GM21528 (cell line): ENCODE measurements around the gene PRDX6.
"Not testable (repeated sequence)": the region's sequence is repeated elsewhere in the genome, so short reads cannot be mapped to it uniquely, and the experiment has no call there.

Experiments
- ATAC-seq: cut with Tn5 transposase; IDR thresholded peaks from one replicate; pipeline ENCODE4 v1.9.1; 2021; ENCODE audit warnings: mild to moderate bottlenecking, moderate library complexity; ENCODE audit not compliant: unreplicated experiment, low FRiP score

Gene PRDX6

GRCh38 chr1:173477286-173478093 is at the start of gene PRDX6:
TSS of gene PRDX6 (plus strand) at chr1:173477335. CDS start at chr1:173477398, 63 bp downstream.
- ATAC-seq: peak; percentile 57

- peak; percentile 76 for ATAC-seq
Measured at GRCh38 chr1:173429471-173430402, 47.4 kb upstream of the PRDX6 start.

GRCh38 chr1:173430677-173431303 is 46.3 kb upstream of the PRDX6 start:
- no peak for ATAC-seq

GRCh38 chr1:173431304-173432045 is 45.7 kb upstream of the PRDX6 start:
- peak; percentile 64 for ATAC-seq

- ATAC-seq: no peak
Measured at GRCh38 chr1:173432331-173432730, 44.8 kb upstream of the PRDX6 start.

GRCh38 chr1:173433751-173434326 is 43.3 kb upstream of the PRDX6 start:
- no peak for ATAC-seq

GRCh38 chr1:173436841-173437428 is 40.2 kb upstream of the PRDX6 start:
- no peak for ATAC-seq

- no peak for ATAC-seq
Measured at GRCh38 chr1:173438675-173439074, 38.5 kb upstream of the PRDX6 start.

- no peak for ATAC-seq
Measured at GRCh38 chr1:173440430-173440829, 36.7 kb upstream of the PRDX6 start.

GRCh38 chr1:173444757-173445156 is 32.4 kb upstream of the PRDX6 start:
- peak; percentile 63 for ATAC-seq

GRCh38 chr1:173445164-173445563 is 32.0 kb upstream of the PRDX6 start:
- no peak for ATAC-seq

- ATAC-seq: no peak
Measured at GRCh38 chr1:173445656-173446055, 31.5 kb upstream of the PRDX6 start.

- peak; percentile 61 for ATAC-seq
Measured at GRCh38 chr1:173447224-173447623, 29.9 kb upstream of the PRDX6 start.

GRCh38 chr1:173448945-173449344 is 28.2 kb upstream of the PRDX6 start:
- ATAC-seq: no peak

GRCh38 chr1:173451981-173452380 is 25.2 kb upstream of the PRDX6 start:
- no peak for ATAC-seq

- ATAC-seq: no peak
Measured at GRCh38 chr1:173453982-173454381, 23.2 kb upstream of the PRDX6 start.

GRCh38 chr1:173454966-173455524 is 22.1 kb upstream of the PRDX6 start:
- no peak for ATAC-seq

- ATAC-seq: no peak
Measured at GRCh38 chr1:173459885-173460284, 17.2 kb upstream of the PRDX6 start.

GRCh38 chr1:173462666-173463065 is 14.5 kb upstream of the PRDX6 start:
- not testable (repeated sequence) for ATAC-seq
